Upper lobe of left lung (tissue), 6 donors: ENCODE data around the gene LARGE1. TPM values are rescaled to one million over a fixed set of nuclear protein-coding genes. Genes with fewer than 3 reads are reported as not detected.

Experiments
- ATAC-seq, 2 donors: fragments of 200-7000 bp; cut with Tn5 transposase; one replicate each; pipeline ENCODE4 v1.9.1; 2022; ENCODE audit warnings: mild to moderate bottlenecking in 2 of 2, moderate library complexity in 2 of 2; ENCODE audit not compliant: low FRiP score in 2 of 2
- DNase-seq, 2 donors: peaks; one replicate each; pipeline ENCODE4 v3.0.0-alpha.2; 2019 to 2020
- H3K27ac ChIP-seq, 4 donors: fragments of 200-600 bp; sonication (generic); one replicate each; pipeline ENCODE4 v1.5.1; 2016 to 2019
- H3K27me3 ChIP-seq, 4 donors: fragments of 200-600 bp; sonication (generic); one replicate each; pipeline ENCODE4 v1.5.1; 2017 to 2019
- H3K36me3 ChIP-seq, 4 donors: fragments of 200-600 bp; sonication (generic); one replicate each; pipeline ENCODE4 v1.5.1; 2016 to 2019
- H3K4me1 ChIP-seq, 4 donors: fragments of 200-600 bp; sonication (generic); one replicate each; pipeline ENCODE4 v1.5.1; 2018 to 2019
- H3K4me3 ChIP-seq, 4 donors: fragments of 200-600 bp; sonication (generic); one replicate each; pipeline ENCODE4 v1.5.1; 2017 to 2019; ENCODE audit warnings: mild to moderate bottlenecking in 2 of 4, moderate library complexity in 1 of 4
- H3K9me3 ChIP-seq, 4 donors: fragments of 200-600 bp; sonication (generic); one replicate each; pipeline ENCODE4 v1.5.1; 2018 to 2019
- CTCF ChIP-seq, 6 experiments: fragments of 450-650 bp in 4 of 6; fragments of 200-600 bp in 2 of 6; sonication (generic) in 2 of 6; IDR thresholded peaks; one replicate each; pipeline ENCODE4 v1.5.1; 2016 to 2019; ENCODE audit warnings: antibody characterized with exemption in 6 of 6
- EP300 ChIP-seq, 4 donors: sonication (generic); formaldehyde crosslinking; IDR thresholded peaks; one replicate each; pipeline ENCODE4 v1.5.1; 2017; ENCODE audit warnings: antibody characterized with exemption in 4 of 4, control low read depth in 2 of 4
- POLR2A ChIP-seq, 4 donors: fragments of 450-650 bp; IDR thresholded peaks; one replicate each; pipeline ENCODE4 v1.5.1; 2016 to 2017; ENCODE audit warnings: antibody characterized with exemption in 4 of 4, mild to moderate bottlenecking in 2 of 4
- POLR2AphosphoS5 ChIP-seq, 2 donors: sonication (generic); formaldehyde crosslinking; IDR thresholded peaks; one replicate each; pipeline ENCODE4 v1.5.1; 2017; ENCODE audit warnings: antibody characterized with exemption in 2 of 2
- WGBS, 2 donors: methylation state at CpG; one replicate each; pipeline ENCODE4 v1.1.5; 2017 to 2018; 5-methylcytosine and 5-hydroxymethylcytosine counted together
- total RNA-seq, 6 donors: library from RNA; depleted of rRNA in 4 of 6; stranded (reverse); fragments of >200 nt in 4 of 6; gene quantifications; one replicate each; pipeline versions ENCODE4 v1.1.0 to v1.2.1, GENCODE V29; 2016 to 2021
- donor health status: DM: no; HTN: no; CAD: no; lungs with moderate emphysema.
- donor health status: DM: no; HTN: yes; CAD: no; lungs with severe emphysema.

Gene LARGE1
- total RNA-seq, 6 donors from 2014 or later, result 14.0 to 56.6 (median 25.3) TPM

GRCh38 chr22:33492210-33492651 lies 428.0 kb downstream of the LARGE1 start:
- DNase-seq (peak in 1 of 2 donors; percentile 25), ATAC-seq (peak in 1 of 2 donors; percentile 48)
- H3K36me3 ChIP-seq, result no peaks in the 10 kb centered on the region
- peaks cover 6 to 10% (median 9%) of the 10 kb centered on the region in 4 donors for H3K4me1 ChIP-seq
- no peak for TF ChIP-seq CTCF (IDR thresholded peaks at IDR 0.05)
- TF ChIP-seq POLR2AphosphoS5 (IDR thresholded peaks at IDR 0.05), result no peak
- TF ChIP-seq EP300 (IDR thresholded peaks at IDR 0.05), result no peak
- no peak for TF ChIP-seq POLR2A (IDR thresholded peaks at IDR 0.05)
- WGBS, 2 donors, result 20 to 27% methylated on average over 4 of the region's 4 CpGs
- H3K4me3 ChIP-seq, result peak overlapping the region in 2 of 4 donors; percentile 11 to 20
- no peaks in the 10 kb centered on the region for H3K9me3 ChIP-seq
- H3K27ac ChIP-seq, result peak overlapping the region in 1 of 4 donors; percentile 19
- H3K27me3 ChIP-seq, result no peaks in the 10 kb centered on the region

DNA sequence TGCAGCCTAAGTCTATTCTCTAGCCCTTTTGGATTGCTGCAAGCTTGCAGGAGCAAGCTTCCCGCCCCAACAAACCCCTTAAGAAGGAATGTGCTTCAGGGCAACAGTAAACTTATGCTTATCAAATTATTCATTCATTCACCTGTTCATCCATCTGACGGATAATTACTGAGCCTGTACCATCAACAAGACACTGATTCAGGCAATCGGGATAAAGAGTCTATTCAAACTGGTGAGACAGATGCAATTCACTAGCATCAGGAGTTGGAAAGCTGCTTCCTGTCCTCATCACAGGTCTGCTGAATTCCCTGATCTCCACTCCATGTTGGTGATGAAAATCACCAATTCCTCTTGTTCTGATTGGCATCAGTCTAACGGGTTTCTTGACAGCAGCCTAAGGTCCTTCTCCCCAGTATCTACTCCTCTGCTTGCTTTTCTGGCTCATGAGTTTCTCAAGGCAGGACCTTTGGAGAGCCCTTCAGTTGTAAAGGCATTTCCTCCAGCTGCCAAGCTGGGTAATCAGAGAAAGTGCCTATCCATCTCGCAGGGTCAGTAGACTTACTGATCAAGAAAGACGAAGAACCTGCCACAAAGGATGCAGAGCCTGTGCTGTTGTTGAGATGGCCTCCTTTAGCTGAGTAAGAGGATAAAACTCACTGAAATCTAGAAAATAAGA lies 433.1 kb downstream of the LARGE1 start:
- no peak for TF ChIP-seq POLR2A (IDR thresholded peaks at IDR 0.05)
- TF ChIP-seq CTCF (IDR thresholded peaks at IDR 0.05), result no peak
- TF ChIP-seq POLR2AphosphoS5 (IDR thresholded peaks at IDR 0.05), result no peak
- TF ChIP-seq EP300 (IDR thresholded peaks at IDR 0.05), result no peak
- Histone ChIP-seq H3K27me3 (no peaks in the 10 kb centered on the region), H3K36me3 (no peaks in the 10 kb centered on the region), H3K4me1 (peaks cover 0 to 5% (median 4%) of the 10 kb centered on the region in 4 donors), H3K9me3 (no peaks in the 10 kb centered on the region), H3K4me3 (no peak overlapping the region), H3K27ac (no peak overlapping the region)
- WGBS, 2 donors, result 68 to 83% methylated on average over 6 of the region's 6 CpGs
- ATAC-seq (no peak), DNase-seq (no peak)

- ATAC-seq (no peak), DNase-seq (no peak)
Observed at GRCh38 chr22:33481550-33481949, 438.7 kb downstream of the LARGE1 start.

GRCh38 chr22:33477120-33478111 lies 442.9 kb downstream of the LARGE1 start:
- H3K9me3 ChIP-seq, result no peaks in the 10 kb centered on the region
- 86% methylated on average over 13 of the region's 13 CpGs for WGBS, 2 donors
- no peaks in the 10 kb centered on the region for H3K36me3 ChIP-seq
- H3K4me3 ChIP-seq, result no peak overlapping the region
- no peak overlapping the region for H3K27ac ChIP-seq
- no peaks in the 10 kb centered on the region for H3K27me3 ChIP-seq
- ATAC-seq (peak in 1 of 2 donors; percentile 43), DNase-seq (no peak)
- no peak for TF ChIP-seq EP300 (IDR thresholded peaks at IDR 0.05)
- no peak for TF ChIP-seq CTCF (IDR thresholded peaks at IDR 0.05)
- TF ChIP-seq POLR2A (IDR thresholded peaks at IDR 0.05), result no peak
- TF ChIP-seq POLR2AphosphoS5 (IDR thresholded peaks at IDR 0.05), result no peak
- no peaks in the 10 kb centered on the region for H3K4me1 ChIP-seq

More at GRCh38 chr22:33481550-33481949, 438.7 kb downstream of the LARGE1 start:
- H3K27me3 ChIP-seq, result no peaks in the 10 kb centered on the region
- no peak overlapping the region for H3K4me3 ChIP-seq
- no peak overlapping the region for H3K27ac ChIP-seq
- no peaks in the 10 kb centered on the region for H3K4me1 ChIP-seq
- 88 to 93% methylated on average over 5 of the region's 5 CpGs for WGBS, 2 donors
- no peaks in the 10 kb centered on the region for H3K9me3 ChIP-seq
- no peaks in the 10 kb centered on the region for H3K36me3 ChIP-seq
- no peak for TF ChIP-seq CTCF (IDR thresholded peaks at IDR 0.05)
- TF ChIP-seq POLR2A (IDR thresholded peaks at IDR 0.05), result no peak
- TF ChIP-seq POLR2AphosphoS5 (IDR thresholded peaks at IDR 0.05), result no peak
- no peak for TF ChIP-seq EP300 (IDR thresholded peaks at IDR 0.05)
